NT2/D1 (cell line): ENCODE results near the gene NTM.

ENCODE experiments used
- SUZ12 ChIP-seq: IDR thresholded peaks from 2 replicates; pipeline ENCODE4 v1.6.1; 2011; ENCODE audit not compliant: insufficient read length, insufficient read depth; ENCODE audit errors: extremely low read depth
- YY1 ChIP-seq: IDR thresholded peaks from 2 replicates; pipeline ENCODE4 v1.6.1; 2011; ENCODE audit not compliant: insufficient read length, insufficient read depth
- ZNF274 ChIP-seq: IDR thresholded peaks from 2 replicates; pipeline ENCODE4 v1.6.1; 2011; ENCODE audit warnings: mild to moderate bottlenecking, low read depth, low read length

GRCh38 chr11:131397675-131398074 is 27.3 kb downstream of the NTM start:
- TF ChIP-seq YY1: no peak
- TF ChIP-seq SUZ12: no peak
- no peak for TF ChIP-seq ZNF274
